Left renal pelvis (tissue), 4 donors: ENCODE data around the gene LYSMD1. TPM values are rescaled to one million over a fixed set of nuclear protein-coding genes. Genes with fewer than 3 reads are reported as not detected.
"Not testable (repeated sequence)": the region's sequence is repeated elsewhere in the genome, so short reads cannot be mapped to it uniquely, and the experiment has no call there.

Source experiments
- DNase-seq, 4 donors: peaks; one replicate each; pipeline ENCODE4 v3.0.0-alpha.2; 2013; ENCODE audit warnings: low read depth in 4 of 4, low spot score in 3 of 4
- polyA plus RNA-seq, 4 donors: library from polyadenylated mRNA; unstranded; fragments of 120-200 nt; gene quantifications; one replicate each; pipeline ENCODE4 v1.2.1, GENCODE V29; 2013; ENCODE audit not compliant: insufficient read length in 4 of 4

The LYSMD1 gene
- polyA plus RNA-seq, result 10 to 100 TPM; 17.3 to 18.6 (median 17.7) TPM

GRCh38 chr1:151165738-151166504 is at the start of gene LYSMD1, which contains the start of gene SCNM1:
TSS of gene LYSMD1 (minus strand) at chr1:151165902. CDS start at chr1:151165258, 644 bp downstream.
TSS of gene SCNM1 (plus strand) at chr1:151166144. CDS start at chr1:151166153, 9 bp downstream.
- DNase-seq, result peak; percentile 96 to 100 (median 98)

DNA sequence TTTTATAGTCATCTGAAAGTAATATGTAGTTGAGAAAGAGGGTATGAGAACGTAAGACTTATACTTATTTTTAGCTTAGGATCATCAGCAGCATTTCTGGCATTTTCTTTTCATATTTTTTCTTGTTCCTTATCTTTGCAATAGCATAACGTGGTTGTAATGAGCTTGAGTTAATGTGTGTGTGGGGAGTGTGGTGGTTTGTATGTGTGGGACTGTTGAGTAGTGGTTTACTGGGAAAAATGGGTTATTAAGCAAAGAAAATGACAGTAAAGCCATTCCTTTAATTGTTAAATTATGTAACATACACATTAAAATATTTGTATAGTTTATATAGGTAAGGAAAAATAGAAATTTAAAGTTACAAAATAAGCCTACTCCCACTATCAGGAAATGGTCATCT is 47.9 kb upstream of the LYSMD1 start:
- DNase-seq, result no peak

DNA sequence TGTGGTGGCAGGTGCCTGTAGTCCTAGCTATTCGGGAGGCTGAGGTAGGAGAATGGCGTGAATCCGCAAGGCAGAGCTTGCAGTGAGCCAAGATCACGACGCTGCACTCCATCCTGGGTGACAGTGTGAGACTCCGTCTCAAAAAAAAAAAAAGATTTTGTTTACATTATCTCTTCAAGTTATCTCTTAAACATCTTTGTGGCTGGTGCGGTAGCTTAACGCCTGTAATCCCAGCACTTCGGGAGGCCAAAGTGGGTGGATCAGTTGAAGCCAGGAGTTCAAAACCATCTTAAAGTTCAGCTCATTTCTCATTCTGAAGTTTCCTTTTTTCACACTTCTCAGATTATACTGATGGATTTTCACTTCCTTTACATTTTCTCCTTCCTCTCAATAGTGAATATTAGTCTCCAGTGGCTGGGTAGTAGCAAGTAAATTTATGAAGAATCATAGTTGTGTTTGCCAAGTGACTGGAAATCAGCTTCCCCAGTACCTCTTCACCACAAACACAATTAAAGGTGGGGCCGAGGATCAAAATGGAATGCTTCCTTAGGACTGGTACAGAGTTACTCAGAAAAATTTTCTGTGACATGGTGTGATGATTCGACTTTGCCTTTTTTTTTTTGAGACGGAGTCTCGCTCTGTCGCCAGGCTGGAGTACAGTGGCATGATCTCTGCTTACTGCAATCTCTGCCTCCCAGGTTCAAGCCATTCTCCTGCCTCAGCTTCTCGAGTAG is 46.4 kb upstream of the LYSMD1 start:
- DNase-seq, result no peak

DNA sequence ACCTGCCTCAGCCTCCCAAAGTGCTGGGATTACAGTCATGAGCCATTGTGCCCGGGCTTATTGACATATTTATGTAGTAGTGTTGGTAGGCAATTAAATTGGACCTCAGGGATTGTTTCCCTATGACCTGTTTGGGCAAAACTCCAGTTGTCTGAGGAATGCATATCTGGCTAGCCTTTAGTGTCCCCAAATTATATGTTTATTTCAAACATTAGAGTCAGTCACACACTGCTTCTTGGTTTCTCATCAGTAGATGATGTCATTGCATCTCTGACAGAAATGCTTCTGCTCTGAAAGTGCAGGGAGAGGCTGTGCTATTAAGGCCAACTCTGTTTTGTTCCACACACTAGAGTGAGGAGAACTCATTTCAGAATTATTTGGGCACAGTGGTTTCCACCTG is 45.1 kb upstream of the LYSMD1 start:
- no peak for DNase-seq

DNA sequence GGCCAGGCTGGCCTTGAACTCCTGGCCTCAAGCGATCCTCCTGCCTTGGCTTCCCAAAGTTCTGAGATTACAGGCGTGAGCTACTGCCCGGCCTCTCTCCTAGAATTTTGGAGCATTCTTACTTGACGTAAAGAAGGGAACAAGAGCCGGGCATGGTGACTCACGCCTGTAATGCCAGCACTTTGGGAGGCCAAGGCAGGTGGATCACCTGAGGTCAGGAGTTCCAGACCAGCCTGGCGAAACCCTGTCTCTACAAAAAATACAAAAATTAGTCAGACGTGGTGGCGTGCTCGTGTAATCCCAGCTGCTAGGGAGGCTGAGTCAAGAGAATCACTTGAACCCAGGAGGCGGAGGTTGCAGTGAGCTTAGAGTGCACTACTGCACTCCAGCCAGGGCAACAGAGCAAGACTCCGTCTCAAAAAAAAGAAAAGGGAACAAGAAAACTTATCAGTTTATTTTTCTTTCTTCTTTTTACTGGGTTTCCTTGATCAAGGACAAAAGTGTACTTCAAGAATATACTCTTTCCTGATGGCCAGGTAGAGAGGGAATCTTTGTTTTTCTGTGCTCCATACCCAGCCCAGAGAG is 39.8 kb upstream of the LYSMD1 start:
- not testable (repeated sequence) for DNase-seq

DNA sequence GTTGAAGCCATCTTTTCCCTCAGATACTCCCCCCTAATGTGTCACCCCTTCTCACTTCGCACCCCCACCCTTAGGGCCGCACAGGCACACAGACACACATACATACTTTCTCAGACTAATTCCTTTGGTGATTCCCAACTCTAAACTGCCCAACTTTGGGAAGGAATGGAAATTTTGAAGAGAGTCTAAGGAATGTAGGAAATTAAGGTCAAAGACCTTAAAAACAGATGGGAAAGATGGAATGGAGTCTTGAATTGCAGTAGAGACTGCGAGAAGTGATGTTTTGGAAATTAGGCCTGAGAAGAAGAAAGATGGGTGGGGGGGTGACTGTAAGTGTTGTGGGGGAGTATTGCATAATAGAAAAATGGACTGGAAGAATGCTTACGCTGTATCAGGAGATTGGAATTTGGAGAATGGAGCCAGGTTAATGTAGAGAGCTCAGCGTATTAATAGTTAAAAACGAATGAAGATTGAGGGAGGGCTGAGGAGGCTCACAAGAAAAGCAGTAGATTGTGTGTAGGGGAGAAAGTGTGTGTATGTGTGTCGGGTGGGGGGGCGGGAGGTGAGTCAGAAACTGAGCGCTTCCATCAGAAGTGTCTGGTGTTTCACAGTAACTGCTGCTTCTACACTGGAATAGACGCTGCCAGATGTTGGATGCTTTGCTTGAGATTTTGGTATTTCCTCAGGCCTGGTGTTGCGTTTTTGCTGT is 34.3 kb upstream of the LYSMD1 start:
- DNase-seq, result no peak

DNA sequence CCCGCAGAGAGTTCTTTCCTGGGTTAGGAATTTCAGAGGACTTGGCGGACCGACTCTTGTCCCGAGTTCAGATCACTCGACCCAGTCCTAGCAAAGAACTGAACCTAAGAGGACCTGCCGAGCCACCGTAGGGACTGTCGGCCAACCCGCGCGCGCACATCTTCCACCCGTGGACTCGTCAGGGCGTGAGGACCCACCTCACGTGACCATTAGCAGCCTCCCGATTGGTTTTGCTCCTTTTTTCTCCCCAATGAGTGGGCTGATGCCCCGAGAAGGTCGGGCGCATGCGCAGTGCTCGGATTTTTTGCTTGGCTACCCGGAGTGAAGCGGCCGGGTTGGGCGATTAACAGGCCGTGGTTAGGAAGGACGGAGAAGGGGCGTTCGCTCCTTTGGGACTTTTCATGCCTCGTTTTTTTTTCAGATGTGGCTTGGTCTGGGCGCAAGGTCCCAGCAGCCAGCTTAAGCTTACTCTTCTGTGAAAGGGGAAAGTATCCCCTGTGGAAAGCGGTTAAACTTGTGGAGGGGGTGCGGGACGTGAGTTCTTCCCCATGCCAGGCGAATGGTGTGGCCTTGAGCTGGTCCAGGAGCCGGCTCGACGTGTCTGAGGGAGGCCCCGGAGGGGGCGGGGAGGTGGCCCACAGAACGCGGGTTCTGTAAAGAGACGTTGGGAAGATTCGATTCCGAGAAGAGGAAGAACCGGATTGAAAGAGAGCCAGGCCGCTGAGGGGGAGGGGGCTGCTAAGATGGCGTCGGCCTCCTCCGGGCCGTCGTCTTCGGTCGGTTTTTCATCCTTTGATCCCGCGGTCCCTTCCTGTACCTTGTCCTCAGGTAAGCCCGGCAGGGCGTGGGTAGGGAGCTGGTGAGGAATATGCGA is 32.8 kb upstream of the LYSMD1 start, which contains the start of gene PIP5K1A:
TSS of gene PIP5K1A (plus strand) at position 299 of the 874 bp plus-strand sequence. CDS start at position 744, 445 bp downstream.
- DNase-seq, result peak; percentile 96 to 98 (median 98)

DNA sequence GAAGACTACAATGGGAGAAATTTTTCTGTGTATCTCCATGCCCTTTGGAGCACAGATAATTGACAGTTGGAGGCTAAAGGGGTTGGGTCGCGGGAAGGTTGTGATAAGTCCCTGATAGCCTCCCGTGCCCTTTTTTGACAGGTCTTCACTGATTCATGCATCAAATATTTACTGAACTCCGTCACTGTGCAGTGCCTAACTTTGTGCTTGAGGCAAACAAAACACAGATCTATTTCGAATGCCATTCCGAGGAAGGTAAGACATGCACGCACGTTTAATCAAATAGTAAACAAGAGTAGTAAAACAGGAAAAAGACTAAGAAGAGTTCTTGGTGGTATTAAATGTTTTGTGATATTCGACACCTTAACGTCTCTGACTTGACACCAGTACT is 32.2 kb upstream of the LYSMD1 start:
- no peak for DNase-seq

DNA sequence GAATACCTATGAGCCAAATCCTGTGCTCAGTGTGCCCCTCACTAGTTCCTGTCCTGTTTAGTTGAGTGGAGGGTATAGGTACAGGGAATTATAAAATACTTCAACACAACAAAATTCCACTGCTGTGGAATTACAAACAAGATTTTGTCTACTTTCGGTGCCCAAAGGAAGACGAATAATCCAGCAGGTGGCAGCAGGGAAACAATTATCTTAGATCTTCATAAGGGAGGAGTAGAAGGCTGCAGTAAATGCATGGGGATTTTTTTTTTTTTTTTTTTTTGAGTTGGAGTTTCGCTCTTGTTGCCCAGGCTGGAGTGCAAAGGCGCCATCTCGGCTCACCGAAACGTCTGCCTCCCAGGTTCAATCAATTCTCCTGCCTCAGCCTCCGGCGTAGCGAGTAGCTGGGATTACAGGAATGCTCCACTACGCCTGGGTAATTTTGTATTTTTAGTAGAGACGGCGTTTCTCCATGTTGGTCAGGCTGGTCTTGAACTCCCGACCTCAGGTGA is 30.6 kb upstream of the LYSMD1 start:
- peak in 2 of 4 donors; percentile 59 to 71 for DNase-seq

DNA sequence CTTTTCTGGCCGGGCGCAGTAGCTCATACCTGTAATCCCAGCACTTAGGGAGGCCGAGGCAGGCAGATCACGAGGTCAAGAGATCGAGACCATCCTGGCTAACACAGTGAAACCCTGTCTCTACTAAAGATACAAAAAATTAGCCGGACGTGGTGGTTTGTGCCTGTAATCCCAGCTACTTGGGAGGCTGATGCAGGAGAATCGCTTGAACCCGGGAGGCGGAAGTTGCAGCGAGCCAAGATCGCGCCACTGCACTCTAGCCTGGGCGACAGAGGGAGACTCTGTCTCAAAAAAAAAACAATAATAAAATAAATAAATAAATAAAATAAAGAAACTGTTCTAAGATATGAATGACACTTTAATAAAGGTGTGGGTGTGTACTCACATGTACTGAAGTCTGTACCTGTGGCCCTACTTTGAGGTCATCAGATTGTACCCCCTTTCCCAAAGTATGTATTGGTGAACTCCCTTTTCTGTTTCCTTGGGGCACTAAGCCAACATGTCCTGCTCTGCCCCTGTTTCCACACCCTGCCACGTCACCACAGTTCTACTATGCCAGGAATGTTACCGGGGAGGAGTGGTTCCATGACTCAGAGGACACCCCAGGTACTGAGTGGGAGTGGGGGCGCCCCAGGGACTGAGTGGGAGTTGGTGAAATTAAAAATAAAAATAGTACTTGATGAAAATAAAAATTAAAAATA is 29.3 kb upstream of the LYSMD1 start:
- not testable (repeated sequence) for DNase-seq

DNA sequence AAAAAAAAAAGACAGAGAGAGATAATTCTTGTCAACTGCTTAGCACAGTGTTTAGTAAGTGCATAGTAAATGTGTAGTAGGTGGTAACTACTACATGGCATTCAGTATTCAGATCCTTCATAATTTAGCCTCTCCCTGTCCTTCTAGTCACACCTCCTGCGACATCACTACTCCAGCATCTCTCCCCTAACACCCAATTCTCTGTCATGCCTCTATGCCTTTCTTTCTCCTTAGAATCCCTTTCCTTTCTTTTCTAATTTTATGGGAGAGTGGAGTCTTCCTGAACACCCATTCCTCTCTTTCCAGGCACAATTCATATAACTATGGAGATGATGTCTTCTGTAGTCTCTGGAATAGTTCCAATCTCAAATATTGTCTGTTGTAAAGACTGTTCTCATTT is 28.2 kb upstream of the LYSMD1 start:
- DNase-seq, result no peak

DNA sequence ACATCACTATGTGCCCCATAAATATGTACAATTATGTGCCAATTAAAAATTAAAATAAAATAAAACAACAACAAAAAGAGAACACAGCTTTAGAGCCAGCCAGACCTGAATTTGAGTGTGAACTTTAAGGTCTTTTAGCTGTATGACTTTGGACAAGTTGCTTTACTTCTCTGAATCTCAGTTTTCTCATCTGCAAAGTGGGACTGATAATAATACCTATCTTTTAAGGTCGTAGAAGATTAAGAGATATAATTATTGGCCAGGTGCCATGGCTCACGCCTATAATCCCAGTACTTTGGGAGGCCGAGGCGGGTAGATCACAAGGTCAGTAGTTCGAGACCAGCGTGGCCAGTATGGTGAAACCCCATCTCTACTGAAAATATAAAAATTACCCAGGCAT is 27.6 kb upstream of the LYSMD1 start:
- DNase-seq, result no peak

DNA sequence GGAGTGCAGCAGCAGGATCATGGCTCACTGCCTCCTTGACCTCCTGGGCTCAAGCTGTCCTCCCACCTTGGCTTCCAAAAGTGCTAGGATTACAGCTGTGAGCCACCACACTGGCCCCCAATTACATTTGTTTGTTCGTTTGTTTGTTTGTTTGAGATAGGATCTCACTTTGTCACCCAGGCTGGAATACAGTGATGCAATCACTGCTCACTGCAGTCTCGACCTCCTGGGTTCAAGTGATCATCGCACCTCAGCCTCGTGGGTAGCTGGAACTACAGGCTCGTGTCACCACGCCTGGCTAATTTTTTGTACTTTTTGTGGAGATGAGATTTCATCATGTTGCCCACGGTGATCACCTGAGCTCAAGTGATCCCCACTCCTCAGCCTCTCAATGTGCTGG is 26.3 kb upstream of the LYSMD1 start:
- DNase-seq, result no peak

- peak; percentile 82 to 87 (median 83) for DNase-seq
Observed at GRCh38 chr1:151189637-151190445, 24.1 kb upstream of the LYSMD1 start, which contains the start of gene VPS72. TSS of gene VPS72 (minus strand) at chr1:151190197. CDS start at chr1:151190121, 76 bp downstream.

- not testable (repeated sequence) for DNase-seq
Observed at GRCh38 chr1:151188667-151189066, 23.0 kb upstream of the LYSMD1 start.

DNA sequence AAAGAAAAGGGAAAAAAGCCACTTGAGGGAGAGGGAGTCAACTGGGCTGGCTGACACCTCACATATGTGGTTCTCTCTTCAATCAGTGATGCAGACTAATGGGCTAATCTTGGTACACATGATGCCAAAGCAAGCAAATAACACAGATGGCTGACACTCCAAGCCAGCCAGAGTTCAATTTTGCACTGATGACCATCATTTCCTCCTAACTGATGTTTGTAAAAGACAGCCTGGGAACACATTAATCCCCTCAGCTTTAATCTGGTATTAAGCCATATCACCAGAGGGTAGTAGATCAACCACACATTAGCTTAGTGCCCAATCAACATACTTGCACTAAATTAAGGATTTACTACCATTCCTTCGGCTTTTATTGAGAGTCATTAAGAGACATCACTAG is 21.5 kb upstream of the LYSMD1 start:
- DNase-seq, result no peak

GRCh38 chr1:151184211-151184610 is 18.5 kb upstream of the LYSMD1 start:
- DNase-seq, result no peak

GRCh38 chr1:151176514-151177045 is 10.9 kb upstream of the LYSMD1 start:
- DNase-seq, result no peak
